ENCODE measurements around the gene JAM2.
"Not testable (repeated sequence)": the region's sequence is repeated elsewhere in the genome, so short reads cannot be mapped to it uniquely, and the experiment has no call there.

The JAM2 gene

GRCh38 chr21:25709684-25710265 is 70.7 kb downstream of the JAM2 start:
- DNase-seq (ENCODE audit: extremely low spot score, insufficient read length, low read depth) (no peak), FAIRE-seq (no peak)

GRCh38 chr21:25710550-25710949 is 71.5 kb downstream of the JAM2 start:
- FAIRE-seq (no peak), DNase-seq (ENCODE audit: extremely low spot score, insufficient read length, low read depth) (no peak)

- DNase-seq (ENCODE audit: extremely low spot score, insufficient read length, low read depth); FAIRE-seq: not testable (repeated sequence)
These were observed 75.0 kb downstream of the JAM2 start for GRCh38 chr21:25714066-25714465.

GRCh38 chr21:25717491-25718147 is 78.6 kb downstream of the JAM2 start:
- FAIRE-seq (no peak), DNase-seq (ENCODE audit: extremely low spot score, insufficient read length, low read depth) (no peak)

GRCh38 chr21:25721987-25722386 is 82.9 kb downstream of the JAM2 start:
- FAIRE-seq (no peak), DNase-seq (ENCODE audit: extremely low spot score, insufficient read length, low read depth) (no peak)

- FAIRE-seq: no peak
- DNase-seq (ENCODE audit: extremely low spot score, insufficient read length, low read depth): no peak
These were observed 83.6 kb downstream of the JAM2 start for GRCh38 chr21:25722631-25723030.

GRCh38 chr21:25732091-25732760 is 93.2 kb downstream of the JAM2 start:
- DNase-seq (ENCODE audit: extremely low spot score, insufficient read length, low read depth) (no peak), FAIRE-seq (no peak)

GRCh38 chr21:25733859-25734653 is 95.0 kb downstream of the JAM2 start:
- DNase-seq (ENCODE audit: extremely low spot score, insufficient read length, low read depth) (no peak), FAIRE-seq (no peak)

GRCh38 chr21:25734654-25734903 is 95.5 kb downstream of the JAM2 start:
- DNase-seq (ENCODE audit: extremely low spot score, insufficient read length, low read depth): no peak

GRCh38 chr21:25734904-25735645 is 96.0 kb downstream of the JAM2 start, which contains the start of the genes ATP5PF and GABPA:
Gene ATP5PF (minus strand): TSS chr21:25734904. CDS start chr21:25729794, 5,110 bp downstream.
Gene GABPA (plus strand): TSS chr21:25734972. CDS start chr21:25741599, 6,627 bp downstream.
- FAIRE-seq: peak; percentile 100

More at GRCh38 chr21:25734654-25734903, 95.5 kb downstream of the JAM2 start:
- FAIRE-seq: no peak

GRCh38 chr21:25735646-25736597 is 96.9 kb downstream of the JAM2 start:
- FAIRE-seq (no peak), DNase-seq (ENCODE audit: extremely low spot score, insufficient read length, low read depth) (peak; percentile 20)

More at GRCh38 chr21:25734904-25735645, 96.0 kb downstream of the JAM2 start, which contains the start of the genes ATP5PF and GABPA:
- peak; percentile 85 for DNase-seq (ENCODE audit: extremely low spot score, insufficient read length, low read depth)

GRCh38 chr21:25737421-25737820 is 98.4 kb downstream of the JAM2 start:
- FAIRE-seq: no peak
- DNase-seq (ENCODE audit: extremely low spot score, insufficient read length, low read depth): no peak

GRCh38 chr21:25742900-25743299 is 103.8 kb downstream of the JAM2 start:
- DNase-seq (ENCODE audit: extremely low spot score, insufficient read length, low read depth): no peak
- no peak for FAIRE-seq

- FAIRE-seq: peak; percentile 29
- DNase-seq (ENCODE audit: extremely low spot score, insufficient read length, low read depth): no peak
These were observed 105.8 kb downstream of the JAM2 start for GRCh38 chr21:25744854-25745253.

- no peak for FAIRE-seq
- DNase-seq (ENCODE audit: extremely low spot score, insufficient read length, low read depth): no peak
These were observed 111.0 kb downstream of the JAM2 start for GRCh38 chr21:25750085-25750484.

- FAIRE-seq: no peak
These were observed 113.4 kb downstream of the JAM2 start for GRCh38 chr21:25752416-25752815.

GRCh38 chr21:25756190-25756932 is 117.3 kb downstream of the JAM2 start:
- peak; percentile 56 for FAIRE-seq
- DNase-seq (ENCODE audit: extremely low spot score, insufficient read length, low read depth): no peak

More at GRCh38 chr21:25752416-25752815, 113.4 kb downstream of the JAM2 start:
- DNase-seq (ENCODE audit: extremely low spot score, insufficient read length, low read depth): no peak

GRCh38 chr21:25757531-25757930 is 118.5 kb downstream of the JAM2 start:
- DNase-seq (ENCODE audit: extremely low spot score, insufficient read length, low read depth) (no peak), FAIRE-seq (no peak)

Data from GM18507 (cell line).